Esophagus squamous epithelium (tissue), 4 donors: ENCODE data around the gene SLC35F3.

Source experiments
- POLR2A ChIP-seq, 4 donors: fragments of 450-650 bp; IDR thresholded peaks; one replicate each; pipeline ENCODE4 v1.6.1; 2017; ENCODE audit warnings: antibody characterized with exemption in 4 of 4, mild to moderate bottlenecking in 4 of 4, moderate library complexity in 3 of 4
- TF ChIP-seq, protein P1 (sequence below), 6 experiments: fragments of 450-650 bp in 4 of 6; fragments of 200-600 bp in 2 of 6; sonication (generic) in 2 of 6; IDR thresholded peaks; one replicate each; pipeline ENCODE4 v1.5.1; 2016 to 2019; ENCODE audit warnings: antibody characterized with exemption in 6 of 6, mild to moderate bottlenecking in 4 of 6, moderate library complexity in 4 of 6

DNA sequence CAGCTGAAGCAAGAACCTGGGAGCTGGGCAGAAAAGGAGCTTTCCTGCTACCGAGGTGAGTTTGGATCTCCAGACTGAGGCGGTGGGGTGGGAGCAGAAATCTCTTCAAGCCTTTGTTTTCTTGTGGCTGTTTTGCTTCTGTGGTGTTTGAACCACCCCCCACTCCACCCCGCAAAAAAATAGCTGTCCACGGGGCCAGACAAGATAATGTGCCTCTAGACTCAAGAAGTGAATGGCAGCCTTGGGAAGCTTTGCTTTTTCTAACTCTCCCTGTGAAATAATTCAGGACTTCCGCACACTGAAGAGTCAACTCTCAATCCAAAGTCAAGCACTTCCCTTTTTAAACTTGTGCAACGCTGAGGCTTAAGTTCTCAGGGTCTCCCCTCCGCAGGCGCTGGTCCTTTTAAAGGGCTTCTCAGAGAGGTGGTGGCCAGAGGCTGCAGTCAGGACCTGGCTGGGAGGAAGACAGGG is 309.2 kb downstream of the SLC35F3 start:
- TF ChIP-seq, protein P1, sequence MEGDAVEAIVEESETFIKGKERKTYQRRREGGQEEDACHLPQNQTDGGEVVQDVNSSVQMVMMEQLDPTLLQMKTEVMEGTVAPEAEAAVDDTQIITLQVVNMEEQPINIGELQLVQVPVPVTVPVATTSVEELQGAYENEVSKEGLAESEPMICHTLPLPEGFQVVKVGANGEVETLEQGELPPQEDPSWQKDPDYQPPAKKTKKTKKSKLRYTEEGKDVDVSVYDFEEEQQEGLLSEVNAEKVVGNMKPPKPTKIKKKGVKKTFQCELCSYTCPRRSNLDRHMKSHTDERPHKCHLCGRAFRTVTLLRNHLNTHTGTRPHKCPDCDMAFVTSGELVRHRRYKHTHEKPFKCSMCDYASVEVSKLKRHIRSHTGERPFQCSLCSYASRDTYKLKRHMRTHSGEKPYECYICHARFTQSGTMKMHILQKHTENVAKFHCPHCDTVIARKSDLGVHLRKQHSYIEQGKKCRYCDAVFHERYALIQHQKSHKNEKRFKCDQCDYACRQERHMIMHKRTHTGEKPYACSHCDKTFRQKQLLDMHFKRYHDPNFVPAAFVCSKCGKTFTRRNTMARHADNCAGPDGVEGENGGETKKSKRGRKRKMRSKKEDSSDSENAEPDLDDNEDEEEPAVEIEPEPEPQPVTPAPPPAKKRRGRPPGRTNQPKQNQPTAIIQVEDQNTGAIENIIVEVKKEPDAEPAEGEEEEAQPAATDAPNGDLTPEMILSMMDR (IDR thresholded peaks at IDR 0.05): no peak
- TF ChIP-seq POLR2A (IDR thresholded peaks at IDR 0.05): no peak
